Memory B cell (primary cell): Measurements from ENCODE around the gene MUSTN1.
A peak's percentile ranks its signal among the peaks of the same experiment; 100 is the strongest.

Source experiments
- ATAC-seq: fragments of 150-1000 bp; cut with Tn5 transposase; 2 replicates; pipeline ENCODE4 v1.10.0; 2021; ENCODE audit warnings: low read depth, mild to moderate bottlenecking, moderate library complexity
- DNase-seq, 2 donors: peaks; one replicate each; pipeline ENCODE4 v3.0.0; 2022; ENCODE audit warnings: low spot score in 2 of 2
- H3K27ac Mint-ChIP-seq: one replicate; pipeline ENCODE4 v1.8.0; 2022; ENCODE audit warnings: mild to moderate bottlenecking, moderate library complexity, mixed read lengths
- H3K27me3 Mint-ChIP-seq: one replicate; pipeline ENCODE4 v1.8.0; 2022; ENCODE audit warnings: mixed read lengths
- H3K36me3 Mint-ChIP-seq: one replicate; pipeline ENCODE4 v1.8.0; 2022; ENCODE audit warnings: mild to moderate bottlenecking, mixed read lengths
- H3K4me1 Mint-ChIP-seq: one replicate; pipeline ENCODE4 v1.8.0; 2022; ENCODE audit warnings: mixed read lengths
- H3K4me3 Mint-ChIP-seq: one replicate; pipeline ENCODE4 v1.8.0; 2022; ENCODE audit warnings: mild to moderate bottlenecking, moderate library complexity, mixed read lengths
- H3K9me3 Mint-ChIP-seq: one replicate; pipeline ENCODE4 v1.8.0; 2022; ENCODE audit warnings: mixed read lengths

The MUSTN1 gene

GRCh38 chr3:52845691-52846431, 11.0 kb upstream of the MUSTN1 start:
- H3K4me3 Mint-ChIP-seq, result no peak overlapping the region
- peaks cover 9% of the 10 kb centered on the region for H3K36me3 Mint-ChIP-seq
- H3K4me1 Mint-ChIP-seq, result no peaks in the 10 kb centered on the region
- no peak for ATAC-seq
- no peaks in the 10 kb centered on the region for H3K9me3 Mint-ChIP-seq
- H3K27ac Mint-ChIP-seq, result no peak overlapping the region
- no peaks in the 10 kb centered on the region for H3K27me3 Mint-ChIP-seq
- DNase-seq, result peak in 1 of 2 donors; percentile 37

- Mint-ChIP-seq H3K27ac (no peak overlapping the region), H3K27me3 (no peaks in the 10 kb centered on the region), H3K9me3 (no peaks in the 10 kb centered on the region), H3K4me3 (no peak overlapping the region), H3K36me3 (peaks cover 10% of the 10 kb centered on the region), H3K4me1 (no peaks in the 10 kb centered on the region)
- DNase-seq (no peak), ATAC-seq (no peak)
Observed at GRCh38 chr3:52845157-52845556, 10.3 kb upstream of the MUSTN1 start.

GRCh38 chr3:52844290-52844975, 9.6 kb upstream of the MUSTN1 start:
- no peak for DNase-seq
- no peak overlapping the region for H3K27ac Mint-ChIP-seq
- no peaks in the 10 kb centered on the region for H3K9me3 Mint-ChIP-seq
- H3K27me3 Mint-ChIP-seq, result no peaks in the 10 kb centered on the region
- H3K4me3 Mint-ChIP-seq, result no peak overlapping the region
- no peaks in the 10 kb centered on the region for H3K4me1 Mint-ChIP-seq
- ATAC-seq, result no peak
- H3K36me3 Mint-ChIP-seq, result peaks cover 10% of the 10 kb centered on the region

GRCh38 chr3:52843881-52844280, 9.1 kb upstream of the MUSTN1 start:
- Mint-ChIP-seq H3K4me3 (no peak overlapping the region), H3K4me1 (no peaks in the 10 kb centered on the region), H3K9me3 (no peaks in the 10 kb centered on the region), H3K27me3 (no peaks in the 10 kb centered on the region), H3K27ac (no peak overlapping the region), H3K36me3 (peaks cover 10% of the 10 kb centered on the region)
- DNase-seq (no peak), ATAC-seq (no peak)

- Mint-ChIP-seq H3K27ac (no peak overlapping the region), H3K9me3 (no peaks in the 10 kb centered on the region), H3K4me3 (no peak overlapping the region), H3K4me1 (no peaks in the 10 kb centered on the region), H3K27me3 (no peaks in the 10 kb centered on the region), H3K36me3 (peaks cover 10% of the 10 kb centered on the region)
- no peak for DNase-seq
- no peak for ATAC-seq
Observed at GRCh38 chr3:52843108-52843865, 8.5 kb upstream of the MUSTN1 start.

- Mint-ChIP-seq H3K4me3 (no peak overlapping the region), H3K27ac (no peak overlapping the region), H3K27me3 (no peaks in the 10 kb centered on the region)
Observed at GRCh38 chr3:52842424-52842823, 7.6 kb upstream of the MUSTN1 start.

GRCh38 chr3:52841981-52842340, 7.1 kb upstream of the MUSTN1 start:
- ATAC-seq (no peak), DNase-seq (no peak)
- H3K9me3 Mint-ChIP-seq, result no peaks in the 10 kb centered on the region
- peaks cover 10% of the 10 kb centered on the region for H3K36me3 Mint-ChIP-seq
- peaks cover 2% of the 10 kb centered on the region for H3K4me1 Mint-ChIP-seq
- no peaks in the 10 kb centered on the region for H3K27me3 Mint-ChIP-seq
- no peak overlapping the region for H3K4me3 Mint-ChIP-seq
- peak overlapping the region; percentile 3 for H3K27ac Mint-ChIP-seq

More at GRCh38 chr3:52842424-52842823, 7.6 kb upstream of the MUSTN1 start:
- Mint-ChIP-seq H3K9me3 (no peaks in the 10 kb centered on the region), H3K36me3 (peaks cover 10% of the 10 kb centered on the region), H3K4me1 (peaks cover 2% of the 10 kb centered on the region)
- DNase-seq (no peak), ATAC-seq (no peak)

- Mint-ChIP-seq H3K27ac (peak overlapping the region; percentile 3), H3K4me1 (peaks cover 5% of the 10 kb centered on the region), H3K27me3 (no peaks in the 10 kb centered on the region), H3K36me3 (peaks cover 13% of the 10 kb centered on the region), H3K4me3 (no peak overlapping the region), H3K9me3 (no peaks in the 10 kb centered on the region)
- ATAC-seq (no peak), DNase-seq (no peak)
Observed at GRCh38 chr3:52841211-52841980, 6.6 kb upstream of the MUSTN1 start.

GRCh38 chr3:52839892-52840545, 5.2 kb upstream of the MUSTN1 start:
- H3K4me3 Mint-ChIP-seq, result no peak overlapping the region
- peaks cover 5% of the 10 kb centered on the region for H3K4me1 Mint-ChIP-seq
- DNase-seq (no peak), ATAC-seq (no peak)
- no peaks in the 10 kb centered on the region for H3K27me3 Mint-ChIP-seq
- peaks cover 15% of the 10 kb centered on the region for H3K36me3 Mint-ChIP-seq
- H3K9me3 Mint-ChIP-seq, result no peaks in the 10 kb centered on the region
- no peak overlapping the region for H3K27ac Mint-ChIP-seq

- Mint-ChIP-seq H3K4me3 (no peak overlapping the region), H3K27ac (no peak overlapping the region), H3K4me1 (peaks cover 5% of the 10 kb centered on the region), H3K27me3 (no peaks in the 10 kb centered on the region), H3K9me3 (no peaks in the 10 kb centered on the region), H3K36me3 (peaks cover 13% of the 10 kb centered on the region)
- no peak for ATAC-seq
- no peak for DNase-seq
Observed at GRCh38 chr3:52839268-52839575, 4.4 kb upstream of the MUSTN1 start.

- no peak overlapping the region for H3K27ac Mint-ChIP-seq
- peaks cover 13% of the 10 kb centered on the region for H3K36me3 Mint-ChIP-seq
- H3K4me3 Mint-ChIP-seq, result no peak overlapping the region
- no peaks in the 10 kb centered on the region for H3K27me3 Mint-ChIP-seq
- no peaks in the 10 kb centered on the region for H3K9me3 Mint-ChIP-seq
- ATAC-seq (no peak), DNase-seq (no peak)
- peaks cover 5% of the 10 kb centered on the region for H3K4me1 Mint-ChIP-seq
Observed at GRCh38 chr3:52838561-52839267, 3.9 kb upstream of the MUSTN1 start.

GRCh38 chr3:52836986-52837385, 2.2 kb upstream of the MUSTN1 start:
- no peaks in the 10 kb centered on the region for H3K9me3 Mint-ChIP-seq
- no peak for ATAC-seq

GRCh38 chr3:52836471-52836845, 1.6 kb upstream of the MUSTN1 start:
- H3K36me3 Mint-ChIP-seq, result peaks cover 9% of the 10 kb centered on the region
- no peak for DNase-seq
- no peaks in the 10 kb centered on the region for H3K27me3 Mint-ChIP-seq
- H3K4me1 Mint-ChIP-seq, result peaks cover 5% of the 10 kb centered on the region
- no peak for ATAC-seq
- no peak overlapping the region for H3K4me3 Mint-ChIP-seq
- H3K9me3 Mint-ChIP-seq, result no peaks in the 10 kb centered on the region
- H3K27ac Mint-ChIP-seq, result no peak overlapping the region

More at GRCh38 chr3:52836986-52837385, 2.2 kb upstream of the MUSTN1 start:
- DNase-seq, result no peak
- Mint-ChIP-seq H3K36me3 (peaks cover 15% of the 10 kb centered on the region), H3K27me3 (no peaks in the 10 kb centered on the region), H3K4me1 (peaks cover 5% of the 10 kb centered on the region), H3K4me3 (no peak overlapping the region), H3K27ac (no peak overlapping the region)
